Measurements from ENCODE around the gene IPO4.
A peak's percentile ranks its signal among the peaks of the same experiment; 100 is the strongest.
"Not testable (repeated sequence)": the region's sequence is repeated elsewhere in the genome, so short reads cannot be mapped to it uniquely, and the experiment has no call there.

The IPO4 gene

GRCh38 chr14:24204163-24205146 lies 15.8 kb upstream of the IPO4 start:
- Mint-ChIP-seq H3K36me3 (peaks cover 74% of the 10 kb centered on the region), H3K27me3 (no peaks in the 10 kb centered on the region), H3K4me1 (peaks cover 30% of the 10 kb centered on the region), H3K9me3 (peaks cover 5% of the 10 kb centered on the region), H3K27ac (no peak overlapping the region), H3K4me3 (no peak overlapping the region)
- ATAC-seq = no peak

- not testable (repeated sequence) for ATAC-seq, H3K27ac Mint-ChIP-seq
- H3K4me1 Mint-ChIP-seq = peaks cover 41% of the 10 kb centered on the region
Measured at GRCh38 chr14:24203249-24203886, 14.8 kb upstream of the IPO4 start.

GRCh38 chr14:24202538-24202937 lies 13.9 kb upstream of the IPO4 start:
- not testable (repeated sequence) for H3K27ac Mint-ChIP-seq, H3K27me3 Mint-ChIP-seq, ATAC-seq, H3K9me3 Mint-ChIP-seq, H3K4me3 Mint-ChIP-seq
- peaks cover 43% of the 10 kb centered on the region for H3K4me1 Mint-ChIP-seq
- peaks cover 76% of the 10 kb centered on the region for H3K36me3 Mint-ChIP-seq

More at GRCh38 chr14:24203249-24203886, 14.8 kb upstream of the IPO4 start:
- not testable (repeated sequence) for H3K4me3 Mint-ChIP-seq, H3K27me3 Mint-ChIP-seq, H3K9me3 Mint-ChIP-seq
- H3K36me3 Mint-ChIP-seq = peaks cover 83% of the 10 kb centered on the region

- Mint-ChIP-seq H3K27ac (peak overlapping the region; percentile 100), H3K4me3 (peak overlapping the region; percentile 29), H3K9me3 (peaks cover 7% of the 10 kb centered on the region), H3K36me3 (peaks cover 43% of the 10 kb centered on the region), H3K27me3 (no peaks in the 10 kb centered on the region), H3K4me1 (peaks cover 49% of the 10 kb centered on the region)
- no peak for ATAC-seq
Measured at GRCh38 chr14:24198814-24199524, 10.4 kb upstream of the IPO4 start.

GRCh38 chr14:24197056-24197450 lies 8.4 kb upstream of the IPO4 start:
- H3K36me3 Mint-ChIP-seq = peaks cover 37% of the 10 kb centered on the region

GRCh38 chr14:24196071-24197055 lies 7.7 kb upstream of the IPO4 start:
- peaks cover 37% of the 10 kb centered on the region for H3K36me3 Mint-ChIP-seq
- H3K4me1 Mint-ChIP-seq = peaks cover 63% of the 10 kb centered on the region
- peak overlapping the region; percentile 100 for H3K27ac Mint-ChIP-seq
- peaks cover 2% of the 10 kb centered on the region for H3K9me3 Mint-ChIP-seq
- peak; percentile 52 for ATAC-seq
- H3K4me3 Mint-ChIP-seq = peak overlapping the region; percentile 98
- no peaks in the 10 kb centered on the region for H3K27me3 Mint-ChIP-seq

More at GRCh38 chr14:24197056-24197450, 8.4 kb upstream of the IPO4 start:
- Mint-ChIP-seq H3K4me1 (peaks cover 60% of the 10 kb centered on the region), H3K27ac (peak overlapping the region; percentile 100), H3K27me3 (no peaks in the 10 kb centered on the region), H3K4me3 (peak overlapping the region; percentile 98), H3K9me3 (peaks cover 2% of the 10 kb centered on the region)
- no peak for ATAC-seq

- Mint-ChIP-seq H3K27ac (peak within 1 kb of the TSS; percentile 100), H3K27me3 (no peaks in the 10 kb centered on the region), H3K36me3 (peaks cover 34% of the 10 kb centered on the region), H3K4me3 (peak within 1 kb of the TSS; percentile 98), H3K9me3 (peaks cover 2% of the 10 kb centered on the region), H3K4me1 (peaks cover 59% of the 10 kb centered on the region)
- peak; percentile 95 for ATAC-seq
Measured at GRCh38 chr14:24195186-24196070, 6.8 kb upstream of the IPO4 start, which contains the start of gene TM9SF1. TSS of gene TM9SF1 (minus strand) at chr14:24195441. CDS start at chr14:24195019, 422 bp downstream.

- Mint-ChIP-seq H3K27me3 (no peaks in the 10 kb centered on the region), H3K36me3 (peaks cover 35% of the 10 kb centered on the region), H3K4me3 (peak overlapping the region; percentile 98), H3K4me1 (peaks cover 59% of the 10 kb centered on the region), H3K9me3 (peaks cover 2% of the 10 kb centered on the region), H3K27ac (peak overlapping the region; percentile 100)
- no peak for ATAC-seq
Measured at GRCh38 chr14:24194873-24195185, 6.2 kb upstream of the IPO4 start.

- Mint-ChIP-seq H3K4me3 (peak overlapping the region; percentile 98), H3K9me3 (peaks cover 2% of the 10 kb centered on the region), H3K27me3 (no peaks in the 10 kb centered on the region), H3K36me3 (peaks cover 35% of the 10 kb centered on the region), H3K4me1 (peaks cover 59% of the 10 kb centered on the region), H3K27ac (peak overlapping the region; percentile 100)
- ATAC-seq = no peak
Measured at GRCh38 chr14:24194186-24194872, 5.7 kb upstream of the IPO4 start.

- Mint-ChIP-seq H3K9me3 (no peaks in the 10 kb centered on the region), H3K4me1 (peaks cover 58% of the 10 kb centered on the region), H3K36me3 (peaks cover 28% of the 10 kb centered on the region), H3K27me3 (no peaks in the 10 kb centered on the region), H3K27ac (no peak overlapping the region), H3K4me3 (no peak overlapping the region)
- ATAC-seq = no peak
Measured at GRCh38 chr14:24192933-24193332, 4.3 kb upstream of the IPO4 start.

- Mint-ChIP-seq H3K27ac (no peak overlapping the region), H3K4me1 (peaks cover 57% of the 10 kb centered on the region), H3K9me3 (no peaks in the 10 kb centered on the region), H3K4me3 (no peak overlapping the region), H3K27me3 (no peaks in the 10 kb centered on the region), H3K36me3 (peaks cover 39% of the 10 kb centered on the region)
- no peak for ATAC-seq
Measured at GRCh38 chr14:24190416-24190815, 1.8 kb upstream of the IPO4 start.

GRCh38 chr14:24189460-24189859 lies 844 bp upstream of the IPO4 start:
- Mint-ChIP-seq H3K36me3 (peaks cover 49% of the 10 kb centered on the region), H3K4me1 (peaks cover 47% of the 10 kb centered on the region), H3K27me3 (no peaks in the 10 kb centered on the region), H3K9me3 (no peaks in the 10 kb centered on the region), H3K4me3 (no peak overlapping the region), H3K27ac (peak overlapping the region; percentile 87)
- no peak for ATAC-seq

- Mint-ChIP-seq H3K36me3 (peaks cover 50% of the 10 kb centered on the region), H3K27ac (peak overlapping the region; percentile 87), H3K27me3 (no peaks in the 10 kb centered on the region), H3K4me1 (peaks cover 43% of the 10 kb centered on the region), H3K9me3 (no peaks in the 10 kb centered on the region), H3K4me3 (peak overlapping the region; percentile 96)
- ATAC-seq = no peak
Measured at GRCh38 chr14:24189059-24189375, 401 bp upstream of the IPO4 start.

Data from stimulated activated memory B cell treated with anti-CD40 and anti-IgM and Interleukin-4, amounts not matched to agents 10 μg/mL and 1 μg/mL and 100 μg/mL, for 72 hours (primary cell).